Activated CD4-positive, alpha-beta memory T cell treated with anti-CD3 and anti-CD28 coated beads, Interleukin-2, amount 10 ng/mL, durations not matched to agents 7 days and 5 days (primary cell): ENCODE measurements around the gene ACTMAP. TPM values are rescaled to one million over a fixed set of nuclear protein-coding genes. Genes with fewer than 3 reads are reported as not detected.

ENCODE experiments used
- CTCF ChIA-PET: fragments of 350-600 bp; sonication (Branson Sonifier 250); formaldehyde crosslinking; loops from one replicate; lab custom pipeline; 2021; ENCODE audit warnings: antibody characterized with exemption, inconsistent platforms; lab: Charles Lee
- POLR2A ChIA-PET: fragments of 350-600 bp; sonication (Branson Sonifier 250); formaldehyde crosslinking; loops from one replicate; lab custom pipeline; 2021; ENCODE audit warnings: antibody characterized with exemption; lab: Charles Lee
- DNase-seq: peaks from one replicate; pipeline ENCODE4 v3.0.0-alpha.2; 2020
- H3K27ac Mint-ChIP-seq: one replicate; pipeline ENCODE4 v1.8.0; 2021; ENCODE audit warnings: mild to moderate bottlenecking, mixed read lengths
- H3K27me3 Mint-ChIP-seq: one replicate; pipeline ENCODE4 v1.8.0; 2021; ENCODE audit warnings: mixed read lengths
- H3K36me3 Mint-ChIP-seq: one replicate; pipeline ENCODE4 v1.8.0; 2021; ENCODE audit warnings: low read depth, mixed read lengths
- H3K4me1 Mint-ChIP-seq: one replicate; pipeline ENCODE4 v1.8.0; 2021; ENCODE audit warnings: mixed read lengths
- H3K4me3 Mint-ChIP-seq: one replicate; pipeline ENCODE4 v1.8.0; 2021; ENCODE audit warnings: mild to moderate bottlenecking, mixed read lengths
- H3K9me3 Mint-ChIP-seq: one replicate; pipeline ENCODE4 v1.8.0; 2021; ENCODE audit warnings: mixed read lengths
- total RNA-seq, 2 experiments: library from RNA; stranded (reverse); gene quantifications; one replicate each; pipeline ENCODE4 v1.2.3, GENCODE V29; 2021

ACTMAP gene
- total RNA-seq, 2 experiments from 2014 or later: 18.1 to 18.8 TPM

- ChIA-PET POLR2A (no interaction called here), CTCF (interaction anchor here (0.7 kb wide), 1 partner anchor 1031 kb away, joined by 3 read pairs; no protein-coding TSS in a partner anchor)
- Mint-ChIP-seq H3K27ac (peak overlapping the region; percentile 71), H3K4me3 (peak overlapping the region; percentile 90), H3K9me3 (no peaks in the 10 kb centered on the region), H3K4me1 (peaks cover 57% of the 10 kb centered on the region), H3K27me3 (no peaks in the 10 kb centered on the region), H3K36me3 (peaks cover 23% of the 10 kb centered on the region)
- no peak for DNase-seq
These were observed 36.3 kb downstream of the ACTMAP start for GRCh38 chr19:40713939-40714338.

- no peak overlapping the region for H3K27ac Mint-ChIP-seq
- peaks cover 26% of the 10 kb centered on the region for H3K4me1 Mint-ChIP-seq
- no peak for DNase-seq
- H3K27me3 Mint-ChIP-seq: no peaks in the 10 kb centered on the region
- H3K4me3 Mint-ChIP-seq: no peak overlapping the region
- H3K36me3 Mint-ChIP-seq: peaks cover 30% of the 10 kb centered on the region
- ChIA-PET POLR2A (no interaction called here), CTCF (no interaction called here)
- no peaks in the 10 kb centered on the region for H3K9me3 Mint-ChIP-seq
These were observed 40.5 kb downstream of the ACTMAP start for GRCh38 chr19:40709817-40710216.

GRCh38 chr19:40707615-40708014, 42.7 kb downstream of the ACTMAP start:
- no peak for DNase-seq
- Mint-ChIP-seq H3K27ac (no peak overlapping the region), H3K36me3 (peaks cover 34% of the 10 kb centered on the region), H3K9me3 (no peaks in the 10 kb centered on the region), H3K4me3 (no peak overlapping the region), H3K4me1 (peaks cover 12% of the 10 kb centered on the region), H3K27me3 (no peaks in the 10 kb centered on the region)
- ChIA-PET POLR2A (interaction anchor here (0.6 to 1.4 kb wide), 2 partner anchors 10 to 42 kb away, joined by 3 read pairs; no protein-coding TSS in a partner anchor), CTCF (interaction anchor here (1.4 kb wide), 1 partner anchor 43 kb away, joined by 3 read pairs; the partner anchor contains the start of genes ACTMAP and SNRPA)

GRCh38 chr19:40705950-40706619, 44.2 kb downstream of the ACTMAP start:
- ChIA-PET CTCF (interaction anchor here (0.6 to 1.4 kb wide), 2 partner anchors 45 to 71 kb away, joined by 3 to 4 read pairs; partner anchors contain the start of genes ACTMAP and SNRPA), POLR2A (interaction anchor here (1.4 kb wide), 1 partner anchor 43 kb away, joined by 3 read pairs; no protein-coding TSS in a partner anchor)
- H3K9me3 Mint-ChIP-seq: no peaks in the 10 kb centered on the region
- peaks cover 2% of the 10 kb centered on the region for H3K4me1 Mint-ChIP-seq
- no peak for DNase-seq
- H3K27ac Mint-ChIP-seq: no peak overlapping the region
- no peak overlapping the region for H3K4me3 Mint-ChIP-seq
- H3K27me3 Mint-ChIP-seq: no peaks in the 10 kb centered on the region
- peaks cover 32% of the 10 kb centered on the region for H3K36me3 Mint-ChIP-seq

- H3K9me3 Mint-ChIP-seq: no peaks in the 10 kb centered on the region
- CTCF ChIA-PET: no interaction called here
- H3K36me3 Mint-ChIP-seq: peaks cover 29% of the 10 kb centered on the region
- H3K27ac Mint-ChIP-seq: no peak overlapping the region
- no peaks in the 10 kb centered on the region for H3K4me1 Mint-ChIP-seq
- POLR2A ChIA-PET: no interaction called here
- H3K27me3 Mint-ChIP-seq: no peaks in the 10 kb centered on the region
- H3K4me3 Mint-ChIP-seq: no peak overlapping the region
- DNase-seq: no peak
These were observed 45.0 kb downstream of the ACTMAP start for GRCh38 chr19:40705362-40705651.

GRCh38 chr19:40704491-40705361, 45.6 kb downstream of the ACTMAP start:
- Mint-ChIP-seq H3K4me1 (no peaks in the 10 kb centered on the region), H3K4me3 (no peak overlapping the region), H3K36me3 (peaks cover 29% of the 10 kb centered on the region), H3K27me3 (no peaks in the 10 kb centered on the region), H3K9me3 (no peaks in the 10 kb centered on the region), H3K27ac (no peak overlapping the region)
- ChIA-PET POLR2A (no interaction called here), CTCF (no interaction called here)
- no peak for DNase-seq

- Mint-ChIP-seq H3K27me3 (no peaks in the 10 kb centered on the region), H3K27ac (no peak overlapping the region), H3K4me1 (no peaks in the 10 kb centered on the region), H3K36me3 (peaks cover 25% of the 10 kb centered on the region), H3K4me3 (no peak overlapping the region), H3K9me3 (no peaks in the 10 kb centered on the region)
- DNase-seq: no peak
- ChIA-PET POLR2A (interaction anchor here (0.6 kb wide), 1 partner anchor 30 kb away, joined by 3 read pairs; no protein-coding TSS in a partner anchor), CTCF (no interaction called here)
These were observed 47.1 kb downstream of the ACTMAP start for GRCh38 chr19:40703029-40703755.

GRCh38 chr19:40702337-40703012, 47.8 kb downstream of the ACTMAP start:
- Mint-ChIP-seq H3K4me3 (no peak overlapping the region), H3K27me3 (no peaks in the 10 kb centered on the region), H3K4me1 (no peaks in the 10 kb centered on the region), H3K36me3 (peaks cover 27% of the 10 kb centered on the region), H3K9me3 (no peaks in the 10 kb centered on the region), H3K27ac (no peak overlapping the region)
- no peak for DNase-seq
- CTCF ChIA-PET: no interaction called here
- POLR2A ChIA-PET: no interaction called here

GRCh38 chr19:40701758-40702157, 48.5 kb downstream of the ACTMAP start:
- ChIA-PET CTCF (no interaction called here), POLR2A (no interaction called here)
- Mint-ChIP-seq H3K4me3 (no peak overlapping the region), H3K27me3 (no peaks in the 10 kb centered on the region), H3K27ac (no peak overlapping the region), H3K4me1 (no peaks in the 10 kb centered on the region), H3K9me3 (no peaks in the 10 kb centered on the region), H3K36me3 (peaks cover 27% of the 10 kb centered on the region)
- DNase-seq: no peak

GRCh38 chr19:40700083-40700482, 50.2 kb downstream of the ACTMAP start:
- Mint-ChIP-seq H3K36me3 (peaks cover 25% of the 10 kb centered on the region), H3K4me3 (no peak overlapping the region), H3K27ac (no peak overlapping the region), H3K4me1 (no peaks in the 10 kb centered on the region), H3K27me3 (no peaks in the 10 kb centered on the region), H3K9me3 (no peaks in the 10 kb centered on the region)
- POLR2A ChIA-PET: interaction anchor here (1.2 kb wide), 1 partner anchor 9 kb away, joined by 3 read pairs; no protein-coding TSS in a partner anchor
- CTCF ChIA-PET: no interaction called here
- no peak for DNase-seq

- CTCF ChIA-PET: no interaction called here
- POLR2A ChIA-PET: no interaction called here
- no peak overlapping the region for H3K4me3 Mint-ChIP-seq
- no peak overlapping the region for H3K27ac Mint-ChIP-seq
- H3K36me3 Mint-ChIP-seq: peaks cover 9% of the 10 kb centered on the region
- no peaks in the 10 kb centered on the region for H3K4me1 Mint-ChIP-seq
- H3K27me3 Mint-ChIP-seq: no peaks in the 10 kb centered on the region
- no peak for DNase-seq
- no peaks in the 10 kb centered on the region for H3K9me3 Mint-ChIP-seq
These were observed 53.3 kb downstream of the ACTMAP start for GRCh38 chr19:40697007-40697406.

GRCh38 chr19:40695881-40696280, 54.4 kb downstream of the ACTMAP start:
- Mint-ChIP-seq H3K4me1 (no peaks in the 10 kb centered on the region), H3K4me3 (no peak overlapping the region), H3K36me3 (peaks cover 6% of the 10 kb centered on the region), H3K27me3 (no peaks in the 10 kb centered on the region), H3K27ac (no peak overlapping the region), H3K9me3 (no peaks in the 10 kb centered on the region)
- CTCF ChIA-PET: no interaction called here
- no peak for DNase-seq
- POLR2A ChIA-PET: no interaction called here
